ENCODE results near the gene CNDP1. TPM values are rescaled to one million over a fixed set of nuclear protein-coding genes. Genes with fewer than 3 reads are reported as not detected.
A peak's percentile ranks its signal among the peaks of the same experiment; 100 is the strongest.

Gene CNDP1
- polyA plus RNA-seq, 4 donors = 0.13 to 11.9 (median 6.5) TPM

- no peaks in the 10 kb centered on the region for H3K36me3 ChIP-seq (ENCODE audit: control insufficient read depth in 3 of 3, insufficient read depth in 2 of 3, low read depth in 1 of 3, low read length in 3 of 3)
- peaks cover 0 to 39% (median 12%) of the 10 kb centered on the region in 3 donors for H3K4me1 ChIP-seq (ENCODE audit: control insufficient read depth in 3 of 3, insufficient read depth in 2 of 3, low read depth in 1 of 3, low read length in 2 of 3)
- peak overlapping the region; percentile 95 to 98 (median 96) for H3K27ac ChIP-seq (ENCODE audit: low read depth in 1 of 3, low read length in 2 of 3)
- no peaks in the 10 kb centered on the region for H3K27me3 ChIP-seq (ENCODE audit: control insufficient read depth in 3 of 3, insufficient read depth in 3 of 3, low read length in 3 of 3)
- H3K9me3 ChIP-seq (ENCODE audit: control insufficient read depth in 2 of 2, insufficient read depth in 1 of 2, low read depth in 1 of 2, low read length in 1 of 2) = no peaks in the 10 kb centered on the region
- no peak overlapping the region for H3K4me3 ChIP-seq (ENCODE audit: low read depth in 1 of 3, low read length in 3 of 3)
- DNase-seq (no peak), FAIRE-seq (no peak)
- 63 to 72% (median 68%) methylated on average over 20 of the region's 20 CpGs for WGBS, 3 donors
These were observed 6.5 kb downstream of the CNDP1 start for GRCh38 chr18:74540652-74541421.

GRCh38 chr18:74541703-74542555, 7.6 kb downstream of the CNDP1 start:
- WGBS, 3 donors = 9 to 56% (median 29%) methylated on average over 15 of the region's 15 CpGs
- Histone ChIP-seq H3K4me3 (ENCODE audit: low read depth in 1 of 3, low read length in 3 of 3) (peak overlapping the region in 1 of 3 donors; percentile 13), H3K9me3 (ENCODE audit: control insufficient read depth in 2 of 2, insufficient read depth in 1 of 2, low read depth in 1 of 2, low read length in 1 of 2) (no peaks in the 10 kb centered on the region), H3K36me3 (ENCODE audit: control insufficient read depth in 3 of 3, insufficient read depth in 2 of 3, low read depth in 1 of 3, low read length in 3 of 3) (no peaks in the 10 kb centered on the region), H3K4me1 (ENCODE audit: control insufficient read depth in 3 of 3, insufficient read depth in 2 of 3, low read depth in 1 of 3, low read length in 2 of 3) (peaks cover 0 to 46% (median 12%) of the 10 kb centered on the region in 3 donors), H3K27me3 (ENCODE audit: control insufficient read depth in 3 of 3, insufficient read depth in 3 of 3, low read length in 3 of 3) (no peaks in the 10 kb centered on the region), H3K27ac (ENCODE audit: low read depth in 1 of 3, low read length in 2 of 3) (peak overlapping the region; percentile 95 to 98 (median 96))
- no peak for FAIRE-seq
- peak; percentile 95 to 98 for DNase-seq

DNA sequence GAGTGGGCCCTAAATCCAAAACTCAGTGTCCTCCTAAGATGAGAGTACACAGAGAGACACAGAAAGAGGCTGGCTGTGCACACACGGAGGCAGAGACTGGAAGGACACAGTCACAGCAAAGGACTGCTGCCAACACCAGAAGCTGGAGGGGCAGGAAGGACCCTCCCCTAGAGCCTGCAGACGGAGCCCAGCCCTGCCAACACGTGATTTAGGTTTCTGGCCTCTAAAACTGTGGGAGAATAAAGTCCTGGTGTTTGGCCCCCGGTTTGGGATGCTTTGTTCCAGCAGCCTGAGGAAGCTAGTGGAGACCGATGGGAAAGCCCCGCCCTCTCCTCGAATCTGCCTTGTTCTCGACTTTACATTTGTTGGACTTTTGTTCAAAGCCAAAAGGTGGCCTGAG, 10.6 kb downstream of the CNDP1 start:
- no peak for DNase-seq
- Histone ChIP-seq H3K4me1 (ENCODE audit: control insufficient read depth in 3 of 3, insufficient read depth in 2 of 3, low read depth in 1 of 3, low read length in 2 of 3) (peaks cover 0 to 51% (median 12%) of the 10 kb centered on the region in 3 donors), H3K27me3 (ENCODE audit: control insufficient read depth in 3 of 3, insufficient read depth in 3 of 3, low read length in 3 of 3) (no peaks in the 10 kb centered on the region), H3K9me3 (ENCODE audit: control insufficient read depth in 2 of 2, insufficient read depth in 1 of 2, low read depth in 1 of 2, low read length in 1 of 2) (peaks cover 2 to 20% of the 10 kb centered on the region in 2 donors), H3K36me3 (ENCODE audit: control insufficient read depth in 3 of 3, insufficient read depth in 2 of 3, low read depth in 1 of 3, low read length in 3 of 3) (no peaks in the 10 kb centered on the region), H3K27ac (ENCODE audit: low read depth in 1 of 3, low read length in 2 of 3) (peak overlapping the region in 1 of 3 donors; percentile 7), H3K4me3 (ENCODE audit: low read depth in 1 of 3, low read length in 3 of 3) (no peak overlapping the region)
- 65 to 71% (median 70%) methylated on average over 8 of the region's 8 CpGs for WGBS, 3 donors
- no peak for FAIRE-seq

GRCh38 chr18:74546007-74546406, 11.7 kb downstream of the CNDP1 start:
- H3K27me3 ChIP-seq (ENCODE audit: control insufficient read depth in 3 of 3, insufficient read depth in 3 of 3, low read length in 3 of 3) = no peaks in the 10 kb centered on the region
- WGBS, 3 donors = 92 to 96% (median 94%) methylated on average over 10 to 11 of the region's 11 CpGs
- DNase-seq = no peak
- peaks cover 0 to 44% (median 8%) of the 10 kb centered on the region in 3 donors for H3K4me1 ChIP-seq (ENCODE audit: control insufficient read depth in 3 of 3, insufficient read depth in 2 of 3, low read depth in 1 of 3, low read length in 2 of 3)
- no peak for FAIRE-seq
- H3K27ac ChIP-seq (ENCODE audit: low read depth in 1 of 3, low read length in 2 of 3) = peak overlapping the region in 1 of 3 donors; percentile 59
- peaks cover 2 to 26% of the 10 kb centered on the region in 2 donors for H3K9me3 ChIP-seq (ENCODE audit: control insufficient read depth in 2 of 2, insufficient read depth in 1 of 2, low read depth in 1 of 2, low read length in 1 of 2)
- no peak overlapping the region for H3K4me3 ChIP-seq (ENCODE audit: low read depth in 1 of 3, low read length in 3 of 3)
- no peaks in the 10 kb centered on the region for H3K36me3 ChIP-seq (ENCODE audit: control insufficient read depth in 3 of 3, insufficient read depth in 2 of 3, low read depth in 1 of 3, low read length in 3 of 3)

DNA sequence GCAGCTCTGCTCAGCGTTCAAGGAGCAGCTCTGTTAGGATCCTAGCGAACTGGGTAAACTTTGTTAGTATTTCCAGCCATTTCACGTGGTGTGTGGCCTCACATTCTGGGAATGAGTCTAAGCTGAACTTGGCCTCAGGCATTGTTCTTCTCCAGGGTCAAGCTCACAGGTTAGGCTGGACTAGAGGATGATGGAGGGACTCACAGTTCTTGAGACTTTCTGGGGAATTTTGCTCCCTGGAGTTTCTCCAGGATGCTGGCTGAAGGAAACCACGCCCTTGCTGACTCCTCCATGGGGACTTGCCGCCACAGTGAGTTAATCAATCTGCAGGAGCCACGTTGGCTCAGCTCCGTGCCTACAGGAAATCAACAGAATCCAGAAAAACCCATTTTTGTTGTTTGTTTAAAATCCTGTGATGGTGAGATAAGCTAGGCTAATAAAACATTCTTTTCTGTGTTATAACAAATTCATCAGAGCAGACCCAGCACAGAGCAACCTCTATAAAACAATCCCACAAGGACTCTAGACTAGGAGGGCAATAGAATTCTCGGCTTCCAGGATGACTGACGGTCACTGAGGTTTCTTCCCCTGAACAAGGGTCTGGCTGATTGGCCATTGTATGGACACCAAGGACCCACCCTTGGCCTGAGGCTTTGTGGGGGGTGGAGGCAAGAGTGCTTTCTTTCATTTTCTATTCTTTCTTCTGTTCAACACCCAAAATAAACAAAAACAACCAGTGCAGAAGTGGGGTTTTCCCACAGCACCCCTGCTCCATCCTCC, 12.6 kb downstream of the CNDP1 start:
- Histone ChIP-seq H3K36me3 (ENCODE audit: control insufficient read depth in 3 of 3, insufficient read depth in 2 of 3, low read depth in 1 of 3, low read length in 3 of 3) (no peaks in the 10 kb centered on the region), H3K27me3 (ENCODE audit: control insufficient read depth in 3 of 3, insufficient read depth in 3 of 3, low read length in 3 of 3) (no peaks in the 10 kb centered on the region), H3K4me3 (ENCODE audit: low read depth in 1 of 3, low read length in 3 of 3) (no peak overlapping the region), H3K9me3 (ENCODE audit: control insufficient read depth in 2 of 2, insufficient read depth in 1 of 2, low read depth in 1 of 2, low read length in 1 of 2) (peaks cover 2 to 26% of the 10 kb centered on the region in 2 donors), H3K4me1 (ENCODE audit: control insufficient read depth in 3 of 3, insufficient read depth in 2 of 3, low read depth in 1 of 3, low read length in 2 of 3) (peaks cover 0 to 39% (median 4%) of the 10 kb centered on the region in 3 donors), H3K27ac (ENCODE audit: low read depth in 1 of 3, low read length in 2 of 3) (peak overlapping the region in 2 of 3 donors; percentile 50 to 59)
- peak; percentile 64 for DNase-seq
- no peak for FAIRE-seq
- 36 to 42% (median 40%) methylated on average over 9 of the region's 9 CpGs for WGBS, 3 donors

- DNase-seq (no peak), FAIRE-seq (no peak)
- Histone ChIP-seq H3K4me3 (ENCODE audit: low read depth in 1 of 3, low read length in 3 of 3) (no peak overlapping the region), H3K27me3 (ENCODE audit: control insufficient read depth in 3 of 3, insufficient read depth in 3 of 3, low read length in 3 of 3) (no peaks in the 10 kb centered on the region), H3K27ac (ENCODE audit: low read depth in 1 of 3, low read length in 2 of 3) (no peak overlapping the region), H3K4me1 (ENCODE audit: control insufficient read depth in 3 of 3, insufficient read depth in 2 of 3, low read depth in 1 of 3, low read length in 2 of 3) (peaks cover 0 to 31% (median 0%) of the 10 kb centered on the region in 3 donors), H3K9me3 (ENCODE audit: control insufficient read depth in 2 of 2, insufficient read depth in 1 of 2, low read depth in 1 of 2, low read length in 1 of 2) (peaks cover 2 to 26% of the 10 kb centered on the region in 2 donors), H3K36me3 (ENCODE audit: control insufficient read depth in 3 of 3, insufficient read depth in 2 of 3, low read depth in 1 of 3, low read length in 3 of 3) (no peaks in the 10 kb centered on the region)
- 93 to 100% (median 95%) methylated on average over 7 of the region's 7 CpGs for WGBS, 3 donors
These were observed 13.6 kb downstream of the CNDP1 start for GRCh38 chr18:74547860-74548259.

- Histone ChIP-seq H3K4me1 (ENCODE audit: control insufficient read depth in 3 of 3, insufficient read depth in 2 of 3, low read depth in 1 of 3, low read length in 2 of 3) (peaks cover 0 to 18% (median 0%) of the 10 kb centered on the region in 3 donors), H3K4me3 (ENCODE audit: low read depth in 1 of 3, low read length in 3 of 3) (no peak overlapping the region), H3K9me3 (ENCODE audit: control insufficient read depth in 2 of 2, insufficient read depth in 1 of 2, low read depth in 1 of 2, low read length in 1 of 2) (peaks cover 2 to 26% of the 10 kb centered on the region in 2 donors), H3K27me3 (ENCODE audit: control insufficient read depth in 3 of 3, insufficient read depth in 3 of 3, low read length in 3 of 3) (no peaks in the 10 kb centered on the region), H3K36me3 (ENCODE audit: control insufficient read depth in 3 of 3, insufficient read depth in 2 of 3, low read depth in 1 of 3, low read length in 3 of 3) (no peaks in the 10 kb centered on the region), H3K27ac (ENCODE audit: low read depth in 1 of 3, low read length in 2 of 3) (no peak overlapping the region)
- WGBS, 3 donors = 84 to 100% (median 95%) methylated on average over 1 of the region's 1 CpG
- DNase-seq (no peak), FAIRE-seq (no peak)
These were observed 15.3 kb downstream of the CNDP1 start for GRCh38 chr18:74549591-74550104.

Measured in small intestine (tissue), 7 donors.